NOMO-1 treated with DMSO at 0.1 percent for 48 hours (cell line): ENCODE measurements around the gene PDHB.
"Not testable (repeated sequence)": the region's sequence is repeated elsewhere in the genome, so short reads cannot be mapped to it uniquely, and the experiment has no call there.

Experiments used
- DNase-seq: peaks from one replicate; lab custom pipeline; 2025; ENCODE audit not compliant: unreplicated experiment; lab: John Stamatoyannopoulos, UW

The PDHB gene

DNA sequence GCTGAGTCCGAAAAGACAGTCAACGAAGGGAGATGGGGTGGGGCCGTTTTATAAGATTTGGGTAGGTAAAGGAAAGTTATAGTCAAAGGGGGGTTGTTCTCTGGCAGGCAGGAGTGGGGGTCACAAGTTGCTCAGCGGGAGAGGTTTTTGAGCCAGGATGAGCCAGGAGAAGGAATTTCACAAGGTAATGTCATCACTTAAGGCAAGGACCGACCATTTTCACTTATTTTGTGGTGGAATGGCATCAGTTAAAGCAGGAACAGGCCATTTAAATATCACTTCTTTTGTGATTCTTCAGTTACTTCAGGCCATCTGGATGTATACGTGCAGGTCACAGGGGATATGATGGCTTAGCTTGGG, 7.3 kb upstream of the PDHB start:
- not testable (repeated sequence) for DNase-seq

DNA sequence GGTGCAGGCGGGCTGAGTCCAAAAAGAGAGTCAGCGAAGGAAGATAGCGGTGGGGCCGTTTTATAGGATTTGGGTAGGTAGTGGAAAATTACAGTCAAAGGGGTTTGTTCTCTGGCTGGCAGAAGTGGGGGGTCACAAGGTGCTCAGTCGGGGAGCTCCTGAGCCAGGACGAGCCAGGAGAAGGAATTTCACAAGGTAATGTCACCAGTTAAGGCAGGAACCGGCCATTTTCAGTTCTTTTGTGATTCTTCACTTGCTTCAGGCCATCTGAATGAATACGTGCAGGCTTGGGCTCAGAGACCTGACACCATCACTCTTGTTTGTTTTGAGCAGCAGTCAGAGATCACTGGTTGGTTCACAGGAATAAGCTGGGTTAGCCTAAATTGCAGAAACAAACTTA, 3.6 kb upstream of the PDHB start:
- not testable (repeated sequence) for DNase-seq

DNA sequence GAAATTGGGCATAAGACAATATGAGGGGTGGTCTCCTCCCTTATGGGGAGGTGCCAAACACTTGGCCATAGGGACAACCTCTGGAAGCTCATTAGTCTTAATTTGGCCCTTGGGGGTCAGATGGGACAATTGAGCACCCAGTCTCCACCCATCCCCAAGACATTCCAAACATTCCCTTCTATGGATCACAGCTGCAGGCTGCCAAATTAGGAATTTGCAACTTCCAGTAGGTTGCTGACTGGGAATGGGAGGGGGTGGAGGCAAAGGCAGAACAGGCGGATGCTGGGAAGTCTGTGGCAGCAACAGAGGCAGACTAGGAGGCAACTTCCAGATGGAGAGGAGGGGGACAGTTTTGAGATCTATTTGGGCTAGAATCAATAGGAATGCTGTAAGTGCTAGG, 1.4 kb upstream of the PDHB start:
- DNase-seq, result no peak

DNA sequence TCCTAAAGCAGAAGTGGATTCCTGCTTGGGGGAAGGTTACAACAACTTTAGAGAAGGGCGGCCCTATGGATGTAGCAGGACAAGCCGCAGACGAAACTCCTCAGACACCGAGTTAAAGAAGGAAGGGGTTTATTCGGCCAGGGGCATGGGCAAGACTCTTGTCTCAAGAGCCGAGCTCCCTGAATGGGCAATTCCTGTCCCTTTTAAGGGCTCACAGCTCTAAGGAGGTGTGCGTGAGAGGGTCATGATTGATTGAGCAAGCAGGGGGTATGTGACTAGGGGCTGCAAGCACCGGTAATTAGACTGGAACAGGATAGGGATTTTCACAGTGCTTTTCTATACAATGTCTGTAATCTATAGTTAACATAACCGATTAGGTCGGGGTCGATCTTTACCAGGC, 879 bp upstream of the PDHB start:
- DNase-seq, result no peak

DNA sequence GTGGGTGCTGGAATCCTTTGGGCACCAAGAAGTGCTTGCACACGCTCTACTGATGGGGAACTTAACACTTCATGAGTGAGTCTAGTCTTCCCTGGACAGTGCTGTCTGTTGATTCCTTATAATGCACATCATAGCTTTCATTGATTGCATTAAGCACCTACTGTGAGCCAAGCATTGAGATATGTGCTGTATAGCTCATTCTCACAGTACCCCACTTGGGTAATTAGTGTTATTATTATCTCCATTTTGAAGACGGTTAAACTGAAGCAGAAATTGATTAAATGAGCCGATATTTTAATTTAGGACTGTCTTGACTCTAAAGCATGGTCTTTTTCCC, 504 bp upstream of the PDHB start:
- DNase-seq, result no peak

DNA sequence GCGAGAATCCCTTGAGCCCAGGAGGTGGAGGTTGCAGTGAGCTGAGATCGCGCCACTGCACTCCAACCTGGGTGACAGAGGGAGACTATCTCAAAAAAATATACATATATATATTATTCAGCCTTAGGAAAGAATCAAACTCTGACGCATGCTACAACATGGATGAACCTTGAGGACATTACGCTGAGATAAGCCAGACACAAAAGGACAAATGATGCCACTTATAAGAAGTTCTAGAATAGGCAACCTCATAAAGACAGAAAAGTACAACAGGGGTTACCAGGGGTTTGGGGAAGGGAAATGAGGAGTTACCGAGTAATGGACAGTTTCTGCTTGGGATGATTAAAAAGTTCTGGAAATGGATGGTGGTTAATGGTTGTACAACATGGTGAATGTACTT, 727 bp downstream of the PDHB start:
- no peak for DNase-seq

DNA sequence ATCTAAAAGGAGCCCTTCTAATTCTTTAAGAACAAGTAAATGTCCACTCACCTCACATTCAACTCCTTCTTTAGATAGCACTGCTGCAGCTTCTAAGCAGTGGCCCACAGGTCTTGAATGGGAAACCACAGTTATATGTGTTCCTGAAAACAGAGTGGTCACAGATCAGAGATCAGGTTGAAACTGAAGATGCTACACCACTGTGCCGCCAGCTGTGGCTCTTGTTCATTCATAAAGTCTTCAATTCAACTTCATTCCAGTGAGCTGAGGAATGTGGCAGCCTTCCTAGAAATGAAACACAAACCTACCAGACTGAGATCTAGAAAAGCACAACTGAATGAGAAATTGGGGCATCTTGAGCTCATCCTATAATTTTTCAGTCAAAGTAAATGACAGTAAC, 4.0 kb downstream of the PDHB start:
- DNase-seq, result no peak

DNA sequence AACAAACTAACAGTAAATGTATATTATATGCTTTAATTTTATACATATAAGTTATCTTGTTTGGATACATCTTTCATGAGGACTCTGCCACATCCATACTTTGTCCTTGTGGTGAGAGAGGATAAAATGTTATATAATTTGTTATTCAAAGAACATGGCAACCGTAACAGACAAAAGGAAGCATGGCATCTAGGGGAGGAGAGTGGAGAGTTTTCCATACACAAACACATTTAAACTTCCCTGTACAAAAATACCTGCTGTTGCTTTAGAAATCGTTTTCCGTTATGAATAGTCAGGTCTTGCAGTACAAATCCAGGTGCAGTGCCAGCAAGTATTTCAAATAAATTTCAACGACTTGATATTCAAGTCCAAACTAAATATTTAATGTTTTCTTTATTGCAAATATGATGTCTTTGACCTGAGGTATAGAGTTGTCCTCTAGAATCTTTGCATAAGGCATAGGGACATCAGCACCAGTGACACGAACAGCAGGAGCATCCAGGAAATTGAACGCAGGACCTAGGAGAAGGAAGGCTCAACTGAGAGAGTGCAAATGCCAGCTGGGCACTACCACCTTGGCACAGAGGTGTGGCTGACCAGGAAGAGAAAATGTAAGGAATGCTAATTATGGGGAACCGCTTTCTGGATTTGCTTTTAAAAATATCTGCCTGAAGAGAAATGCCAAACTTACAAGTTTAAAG, 5.8 kb downstream of the PDHB start:
- no peak for DNase-seq

DNA sequence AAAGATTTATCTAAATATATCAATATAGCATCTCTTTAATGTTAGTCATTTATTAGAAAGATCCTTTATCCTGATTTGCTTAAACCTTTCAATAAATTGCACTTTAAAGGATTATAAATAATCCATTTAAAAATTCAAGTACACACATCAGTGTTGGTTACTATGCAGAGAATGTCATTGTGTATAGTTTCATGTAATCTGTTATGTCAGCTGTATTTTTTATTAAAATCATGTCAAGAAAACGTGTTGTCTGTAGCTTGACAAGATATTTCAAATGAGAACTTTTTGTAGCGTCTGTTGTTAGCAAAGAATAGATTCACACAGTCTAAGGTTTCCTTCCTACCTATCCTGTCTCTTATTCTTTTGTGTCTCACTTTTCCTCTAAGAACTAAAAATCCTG, 7.8 kb downstream of the PDHB start:
- DNase-seq, result no peak

DNA sequence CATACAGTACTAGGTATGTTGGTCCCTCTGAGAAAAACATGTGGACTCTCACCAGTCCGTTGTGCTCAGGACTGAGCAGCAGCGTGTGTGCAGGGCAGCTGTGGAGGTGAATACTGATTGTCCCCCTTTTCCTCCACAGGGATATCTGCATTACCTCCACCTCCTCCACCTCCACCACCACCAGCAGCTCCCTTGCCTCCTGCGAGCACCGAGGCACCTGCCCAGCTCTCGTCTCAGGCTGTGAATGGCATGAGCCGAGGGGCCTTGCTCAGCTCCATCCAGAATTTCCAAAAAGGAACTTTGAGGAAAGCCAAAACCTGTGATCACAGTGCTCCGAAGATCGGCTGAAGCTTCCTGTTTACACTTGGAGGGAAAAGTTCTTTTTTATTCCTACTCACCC, 9.0 kb downstream of the PDHB start:
- DNase-seq, result no peak

DNA sequence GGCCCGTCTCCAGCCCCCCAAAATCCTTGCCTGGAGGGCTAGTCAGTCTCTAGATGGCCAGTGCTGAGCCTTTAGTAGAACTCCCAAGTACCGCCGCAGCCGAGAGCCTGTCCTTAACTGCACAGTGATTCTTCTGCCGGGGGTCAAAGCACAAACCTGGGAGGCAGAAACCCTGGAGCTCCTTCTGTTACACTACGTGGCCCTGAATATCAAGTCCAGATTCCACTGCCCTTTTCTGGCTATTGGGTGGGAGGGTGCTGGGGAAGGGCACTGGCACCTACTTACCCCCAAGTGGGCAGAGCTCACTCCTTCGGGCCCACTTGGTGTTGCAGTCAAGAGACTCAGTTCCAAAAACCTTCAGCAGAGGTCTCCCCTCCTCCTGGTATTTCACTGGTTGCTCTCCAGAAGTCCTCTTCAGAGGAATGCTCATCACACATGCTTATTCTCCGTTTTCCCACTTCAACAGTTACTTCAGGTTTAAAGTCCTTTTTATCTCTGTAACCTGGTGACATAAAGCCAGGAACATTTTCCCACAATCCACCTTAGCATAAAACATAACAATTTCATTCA, 10.8 kb downstream of the PDHB start:
- peak; percentile 4 for DNase-seq

DNA sequence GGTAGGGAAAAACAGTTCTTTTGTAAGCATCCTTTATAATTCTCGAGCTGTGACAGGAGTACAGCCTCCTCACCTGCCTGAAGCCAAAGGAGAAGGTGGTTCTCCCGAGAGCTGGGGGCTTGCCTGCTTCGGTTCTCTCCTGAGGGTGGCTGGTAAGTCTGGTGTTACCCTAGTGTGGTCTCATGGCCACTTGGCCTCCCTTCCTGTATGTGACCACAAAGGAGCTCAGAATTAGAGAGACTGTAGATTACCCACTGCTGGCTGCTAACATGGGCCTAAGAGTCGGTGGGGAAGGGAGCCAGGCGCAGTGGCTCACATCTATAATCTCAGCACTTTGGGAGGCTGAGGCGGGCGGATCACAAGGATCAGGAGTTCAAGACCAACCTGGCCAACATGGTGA, 12.6 kb downstream of the PDHB start:
- no peak for DNase-seq

DNA sequence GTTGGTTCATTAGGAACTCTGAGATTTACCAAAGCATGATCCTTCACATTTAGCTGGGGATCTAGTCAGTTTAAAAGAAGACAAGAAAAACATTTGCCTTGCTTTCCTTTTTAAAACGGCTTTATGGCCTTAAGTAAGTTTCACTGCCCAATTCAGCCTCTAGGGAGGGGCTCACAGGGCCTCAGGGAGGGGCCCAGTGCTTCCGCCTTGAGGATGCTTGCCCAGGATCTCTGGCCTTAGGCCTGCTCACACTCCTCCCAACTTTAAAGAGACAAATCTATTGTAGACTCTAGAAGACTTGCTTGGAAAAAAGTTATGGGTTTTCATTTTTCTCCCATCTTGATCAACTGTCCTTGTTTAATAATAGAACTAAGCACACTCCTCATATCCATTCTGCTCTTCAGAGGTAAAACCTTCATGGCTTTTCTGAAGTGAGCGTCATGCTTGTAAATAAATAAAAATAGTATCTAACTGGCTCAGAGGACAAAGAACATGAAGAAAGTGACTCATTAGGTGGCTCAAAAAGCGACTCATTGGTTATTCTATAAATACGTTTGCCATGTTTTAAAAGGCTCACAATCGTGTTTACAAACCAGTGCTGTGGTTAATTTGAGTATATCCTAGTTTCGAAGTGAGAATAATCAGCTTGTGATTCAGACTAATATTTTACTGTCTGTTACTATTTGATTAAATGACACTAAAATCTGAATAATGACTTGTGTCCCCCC, 13.7 kb downstream of the PDHB start:
- no peak for DNase-seq

DNA sequence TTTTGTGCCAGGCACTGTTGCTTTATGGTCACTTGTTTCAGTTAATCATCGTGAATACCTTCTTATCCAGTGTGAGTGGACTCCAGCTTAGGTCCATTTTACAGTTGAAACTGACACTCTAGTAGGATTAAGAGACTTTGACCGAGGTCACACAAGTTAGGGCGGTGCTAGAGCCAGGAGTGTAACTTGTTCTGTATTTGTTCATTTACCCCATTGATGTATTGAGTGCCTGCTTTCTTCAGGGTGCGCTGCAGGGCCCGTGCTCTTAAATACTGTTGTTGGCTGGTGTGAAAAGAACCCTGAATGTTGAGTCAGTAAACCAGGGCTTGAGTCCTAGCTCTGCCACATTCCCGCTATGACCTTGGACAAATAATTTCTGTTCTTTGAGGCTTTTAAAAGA, 15.4 kb downstream of the PDHB start:
- DNase-seq, result no peak

DNA sequence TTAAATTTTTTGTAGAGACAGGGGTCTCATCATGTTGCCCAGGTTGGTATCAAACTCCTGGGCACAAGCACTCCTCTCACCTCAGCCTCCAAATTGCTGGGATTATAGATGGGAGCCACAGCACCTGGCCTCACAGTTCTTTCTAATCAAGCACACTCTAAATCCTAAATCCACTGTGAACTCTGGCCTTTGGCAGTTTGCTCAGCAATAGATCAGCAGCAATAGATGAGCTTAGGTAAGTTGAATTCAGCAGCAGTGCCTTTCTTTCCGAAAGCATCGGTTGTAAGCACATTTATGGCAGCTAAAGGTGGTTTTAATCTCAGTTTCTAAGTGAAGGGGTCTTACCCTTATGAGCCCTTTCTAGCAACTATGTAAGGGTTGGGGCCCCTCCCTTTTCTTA, 16.6 kb downstream of the PDHB start:
- no peak for DNase-seq

DNA sequence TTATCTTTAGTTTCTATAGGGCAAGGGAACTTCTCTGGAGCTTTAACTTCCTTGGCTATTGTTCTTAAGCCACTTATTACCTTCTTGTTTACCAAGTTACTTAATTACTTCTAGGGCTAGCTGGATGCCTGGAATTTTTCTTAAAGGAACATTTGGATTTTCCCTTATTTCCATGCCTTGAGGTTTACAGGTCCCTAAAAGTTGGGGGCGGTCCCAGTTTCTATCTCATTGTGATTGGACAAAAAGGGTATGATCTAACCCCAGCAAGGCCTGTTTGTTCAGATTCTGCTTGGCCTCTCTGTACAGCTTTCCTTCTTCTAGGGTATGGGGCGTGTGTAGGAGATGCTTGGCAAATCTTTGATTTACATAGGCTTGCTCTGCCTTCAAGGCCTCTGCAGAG, 17.4 kb downstream of the PDHB start:
- DNase-seq, result no peak

DNA sequence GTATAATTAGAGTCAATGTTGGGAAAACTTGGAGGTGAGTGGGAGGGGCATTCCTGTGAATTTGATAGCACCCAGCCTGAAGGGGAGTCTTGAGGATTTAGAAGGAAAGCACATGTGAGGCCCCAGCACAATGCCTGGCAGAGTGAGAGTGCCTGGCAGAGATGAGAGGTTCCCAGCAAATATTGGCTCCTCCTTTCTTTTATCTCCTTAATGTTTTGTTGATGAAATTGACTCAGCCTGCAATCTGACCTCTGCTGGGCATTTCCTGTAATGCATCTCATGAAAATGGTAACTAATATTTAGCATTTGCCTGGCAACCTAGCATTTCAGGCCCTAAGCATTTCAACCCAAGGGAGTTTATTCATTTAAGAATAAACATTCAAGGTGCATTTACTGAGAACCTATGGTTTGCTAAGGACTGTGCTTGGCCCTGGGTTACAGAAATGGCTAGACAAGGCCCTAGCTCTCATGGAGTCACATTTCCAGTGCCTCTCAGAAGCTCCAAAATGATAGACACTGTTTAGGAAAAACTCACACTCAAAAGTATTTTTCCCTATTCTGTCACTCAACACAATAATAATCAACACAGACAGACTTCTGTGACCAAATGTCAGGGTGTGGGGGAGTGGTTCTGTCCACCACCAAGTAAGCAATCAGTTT, 19.0 kb downstream of the PDHB start:
- peak; percentile 62 for DNase-seq

DNA sequence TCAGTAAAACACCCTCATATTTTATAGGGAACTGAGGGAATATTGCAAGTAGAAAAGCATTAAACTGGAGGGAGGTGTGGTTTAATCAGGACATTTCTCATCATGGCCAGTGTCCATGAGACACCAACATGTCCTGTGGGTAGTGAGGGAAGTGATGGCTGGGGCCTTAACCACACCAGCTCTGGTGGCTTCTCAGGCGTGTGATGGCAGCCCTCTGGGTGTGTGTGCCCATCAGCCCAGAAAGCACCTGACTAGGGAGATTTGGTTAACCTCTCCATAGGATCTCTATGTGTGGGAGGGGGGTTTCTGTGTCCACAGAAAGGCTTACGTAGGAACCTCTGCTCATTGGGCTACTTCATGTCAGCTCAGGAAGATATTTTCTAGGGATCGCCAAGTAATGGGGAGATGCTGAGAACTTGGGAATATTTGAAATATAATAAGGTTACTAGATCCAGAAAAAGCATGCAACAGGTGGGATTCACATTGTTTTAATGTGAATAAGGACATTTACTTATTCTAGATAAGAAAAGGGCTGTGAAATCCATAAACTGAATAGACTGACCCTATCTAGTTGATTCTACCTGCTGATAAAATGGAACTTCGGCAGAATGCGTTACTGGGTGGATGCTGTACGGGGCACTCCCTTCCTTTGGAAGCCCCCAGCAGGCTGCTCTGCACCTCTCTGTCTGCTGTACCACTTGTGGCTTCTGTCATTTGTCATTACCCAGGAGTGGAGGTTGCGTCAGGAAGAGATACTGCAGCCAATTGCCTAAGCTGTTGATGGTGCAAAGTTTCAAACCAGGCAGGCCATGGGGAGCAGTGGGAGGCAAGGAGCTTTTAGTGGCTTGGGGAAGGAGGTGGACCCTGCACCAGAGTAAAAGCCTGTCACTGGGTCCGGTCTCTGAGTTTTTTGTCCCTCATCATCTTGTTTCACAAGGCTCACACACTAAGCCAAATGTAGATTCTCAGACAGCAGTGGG, 21.5 kb downstream of the PDHB start:
- no peak for DNase-seq

DNA sequence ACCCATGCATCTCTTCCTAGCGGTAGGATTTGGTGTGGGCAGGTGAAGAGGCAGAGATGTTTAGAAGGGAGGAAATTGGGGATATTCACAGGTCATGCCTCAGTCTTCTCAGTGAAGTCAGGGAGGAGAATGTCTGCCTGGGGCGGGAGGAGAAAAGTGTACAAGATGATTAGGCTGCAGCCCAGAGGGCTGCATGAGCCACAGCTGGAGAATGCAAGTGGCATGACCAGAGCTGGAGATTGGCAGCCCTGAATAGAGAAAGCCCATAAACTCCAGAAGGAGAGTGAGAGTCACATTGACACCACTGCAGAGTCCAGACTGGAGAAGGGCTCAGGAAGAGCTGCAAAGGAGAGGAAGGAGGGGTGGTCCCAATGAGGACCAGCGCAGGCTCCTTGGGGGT, 22.6 kb downstream of the PDHB start:
- no peak for DNase-seq

DNA sequence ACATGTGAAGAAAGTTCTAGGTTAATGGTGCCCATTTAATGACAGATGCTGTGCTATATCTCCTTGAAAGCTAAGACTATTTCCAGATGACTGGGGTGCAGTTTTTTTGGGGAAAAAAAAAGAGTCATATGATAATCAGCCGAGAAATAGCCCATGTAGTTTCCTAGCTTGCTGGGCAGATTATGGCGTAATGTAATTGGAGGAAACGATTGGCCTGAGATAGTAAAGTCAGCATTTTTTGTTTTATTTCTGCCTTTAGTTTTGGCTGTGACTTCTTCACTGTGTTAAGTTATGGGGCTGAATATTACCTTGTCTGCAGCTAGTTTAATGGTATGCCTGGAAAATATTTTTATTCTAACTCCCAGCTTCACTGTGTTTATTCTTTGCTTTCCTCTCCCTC, 24.0 kb downstream of the PDHB start:
- DNase-seq, result no peak

DNA sequence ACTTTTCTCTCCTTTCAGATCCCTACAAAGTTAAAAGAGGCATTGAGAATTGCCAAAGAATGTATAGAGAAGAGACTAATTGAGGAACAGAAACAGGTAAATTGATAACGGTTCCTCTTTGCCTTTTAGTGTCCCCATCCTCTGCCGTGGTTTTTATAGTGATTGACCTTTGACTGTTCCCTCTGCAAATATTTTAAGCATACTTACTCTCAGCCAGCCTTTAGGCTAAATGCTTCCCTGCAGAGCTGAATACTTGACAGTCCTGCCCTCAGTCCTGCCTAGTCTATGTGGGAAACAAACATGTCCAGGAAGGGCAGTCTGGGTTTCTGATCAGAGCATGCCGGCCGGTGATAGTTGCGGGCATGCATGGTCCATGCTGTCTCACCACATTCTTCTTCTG, 24.7 kb downstream of the PDHB start:
- peak; percentile 56 for DNase-seq
